LoVo (cell line): ENCODE data around the gene ATG4C.

ENCODE experiments used
- DNase-seq: peaks from one replicate; pipeline ENCODE4 v3.0.0-alpha.2; 2016; ENCODE audit warnings: low spot score

The ATG4C gene

DNA sequence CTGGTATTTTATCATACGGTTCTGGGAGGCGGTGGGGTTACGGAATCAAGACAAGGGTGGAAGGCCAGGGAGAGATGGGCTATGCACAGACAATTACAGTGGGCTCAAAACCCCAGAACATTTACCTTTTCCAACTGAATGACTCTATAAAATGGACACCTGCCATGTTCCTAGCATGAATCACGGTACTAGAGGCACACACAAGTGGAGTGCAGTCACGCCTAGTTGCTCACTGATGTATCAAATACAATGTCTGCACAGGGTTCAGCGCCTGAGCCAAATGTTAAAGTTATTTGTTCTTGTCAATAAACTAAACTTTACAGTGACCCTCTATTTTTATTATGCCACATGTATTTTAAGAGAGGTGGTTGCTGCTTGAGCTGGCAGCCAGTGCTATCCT is 121.4 kb downstream of the ATG4C start:
- DNase-seq = no peak

DNA sequence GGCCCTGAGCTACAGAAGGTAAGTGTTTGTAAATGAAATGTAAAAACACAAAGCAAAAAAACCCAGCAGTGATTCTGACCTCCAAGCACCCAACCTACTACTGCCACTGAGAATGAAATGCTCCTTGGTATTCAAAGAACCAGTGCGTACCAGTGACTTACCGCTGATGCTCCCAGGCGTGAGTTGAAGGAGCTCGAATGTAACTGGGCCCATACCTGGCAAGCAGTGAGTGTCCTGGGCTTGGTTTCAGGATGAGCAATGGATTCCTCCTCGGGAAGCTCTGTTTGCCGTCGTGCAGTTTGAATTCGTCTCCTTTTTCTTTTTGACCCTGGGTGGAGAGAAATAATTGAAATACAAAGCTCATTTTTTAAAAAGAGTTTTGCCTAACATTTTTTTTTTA is 121.9 kb downstream of the ATG4C start:
- DNase-seq = no peak

GRCh38 chr1:62906428-62906886 is 122.5 kb downstream of the ATG4C start:
- DNase-seq = no peak

DNA sequence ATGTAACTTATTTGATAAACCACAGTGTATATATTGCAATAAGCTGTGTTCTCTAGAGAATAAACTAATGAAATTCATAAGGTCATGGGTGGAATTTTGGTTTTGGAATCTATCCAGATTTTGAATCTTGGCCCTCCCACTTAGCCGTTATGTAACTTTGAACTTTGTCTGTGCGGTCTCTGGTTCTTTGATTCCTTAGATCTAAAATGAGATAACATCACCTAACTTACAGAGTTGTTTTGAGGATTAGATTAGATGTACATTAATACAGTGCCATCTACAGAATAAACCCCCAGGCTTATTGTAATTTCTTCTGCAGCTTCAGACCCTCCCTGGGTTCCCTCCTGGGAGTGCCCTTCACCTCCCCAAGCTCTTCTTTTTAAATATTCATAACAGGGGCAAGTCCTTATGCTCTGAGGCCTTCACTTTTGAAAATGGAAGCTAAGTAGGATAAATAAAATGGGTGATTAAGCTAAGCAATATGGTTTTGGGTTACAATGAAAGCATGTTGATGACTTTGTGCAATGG is 124.3 kb downstream of the ATG4C start:
- DNase-seq = no peak

GRCh38 chr1:62912028-62912638 is 128.2 kb downstream of the ATG4C start:
- no peak for DNase-seq
